ENCODE results near the gene NDE1.
"Not testable (repeated sequence)": the region's sequence is repeated elsewhere in the genome, so short reads cannot be mapped to it uniquely, and the experiment has no call there.

Gene NDE1

GRCh38 chr16:15676506-15676905 lies 26.5 kb downstream of the NDE1 start:
- DNase-seq (ENCODE audit: low read depth): no peak
- no peak overlapping the region for H3K4me3 ChIP-seq (ENCODE audit: control insufficient read depth, low read depth, low read length)
- TF ChIP-seq CTCF (conservative IDR thresholded peaks at IDR 0.05; ENCODE audit: control insufficient read depth, insufficient read depth, low read depth, low read length): no peak

- no peak for TF ChIP-seq CTCF (conservative IDR thresholded peaks at IDR 0.05; ENCODE audit: control insufficient read depth, insufficient read depth, low read depth, low read length)
- H3K4me3 ChIP-seq (ENCODE audit: control insufficient read depth, low read depth, low read length): no peak overlapping the region
Observed at GRCh38 chr16:15677447-15677846, 27.4 kb downstream of the NDE1 start.

GRCh38 chr16:15682105-15682570 lies 32.1 kb downstream of the NDE1 start:
- peak; percentile 69 for TF ChIP-seq CTCF (conservative IDR thresholded peaks at IDR 0.05; ENCODE audit: control insufficient read depth, insufficient read depth, low read depth, low read length)
- H3K4me3 ChIP-seq (ENCODE audit: control insufficient read depth, low read depth, low read length): no peak overlapping the region
- peak; percentile 84 for DNase-seq (ENCODE audit: low read depth)

More at GRCh38 chr16:15677447-15677846, 27.4 kb downstream of the NDE1 start:
- DNase-seq (ENCODE audit: low read depth): no peak

- TF ChIP-seq CTCF (conservative IDR thresholded peaks at IDR 0.05; ENCODE audit: control insufficient read depth, insufficient read depth, low read depth, low read length): no peak
- no peak for DNase-seq (ENCODE audit: low read depth)
- H3K4me3 ChIP-seq (ENCODE audit: control insufficient read depth, low read depth, low read length): no peak overlapping the region
Observed at GRCh38 chr16:15686287-15686686, 36.2 kb downstream of the NDE1 start.

GRCh38 chr16:15689290-15689689 lies 39.2 kb downstream of the NDE1 start:
- TF ChIP-seq CTCF (conservative IDR thresholded peaks at IDR 0.05; ENCODE audit: control insufficient read depth, insufficient read depth, low read depth, low read length): no peak
- peak; percentile 36 for DNase-seq (ENCODE audit: low read depth)

GRCh38 chr16:15690296-15690695 lies 40.3 kb downstream of the NDE1 start:
- TF ChIP-seq CTCF (conservative IDR thresholded peaks at IDR 0.05; ENCODE audit: control insufficient read depth, insufficient read depth, low read depth, low read length): no peak
- DNase-seq (ENCODE audit: low read depth): peak; percentile 37

More at GRCh38 chr16:15689290-15689689, 39.2 kb downstream of the NDE1 start:
- H3K4me3 ChIP-seq (ENCODE audit: control insufficient read depth, low read depth, low read length): no peak overlapping the region

GRCh38 chr16:15691046-15691445 lies 41.0 kb downstream of the NDE1 start:
- no peak overlapping the region for H3K4me3 ChIP-seq (ENCODE audit: control insufficient read depth, low read depth, low read length)
- DNase-seq (ENCODE audit: low read depth): no peak
- TF ChIP-seq CTCF (conservative IDR thresholded peaks at IDR 0.05; ENCODE audit: control insufficient read depth, insufficient read depth, low read depth, low read length): no peak

More at GRCh38 chr16:15690296-15690695, 40.3 kb downstream of the NDE1 start:
- no peak overlapping the region for H3K4me3 ChIP-seq (ENCODE audit: control insufficient read depth, low read depth, low read length)

- DNase-seq (ENCODE audit: low read depth); H3K4me3 ChIP-seq (ENCODE audit: control insufficient read depth, low read depth, low read length): not testable (repeated sequence)
Observed at GRCh38 chr16:15692508-15692907, 42.5 kb downstream of the NDE1 start.

Measured in fibroblast of mammary gland (primary cell).